HTERT RPE-1 (cell line): ENCODE measurements around the gene RGS12.

Experiments
- in situ Hi-C: fragments of 300-500 bp; cut with MboI; formaldehyde crosslinking; loops from 4 replicates; pipeline ENCODE4 v1.14.3; 2020; ENCODE audit warnings: low sequenced_read_pairs

RGS12 gene

GRCh38 chr4:3328814-3329663, 36.2 kb downstream of the RGS12 start:
- in situ Hi-C loops, result no loop called here

GRCh38 chr4:3329887-3330286, 37.1 kb downstream of the RGS12 start:
- in situ Hi-C loops, result no loop called here

GRCh38 chr4:3330707-3331106, 37.9 kb downstream of the RGS12 start:
- in situ Hi-C loops, result no loop called here

GRCh38 chr4:3331511-3332394, 38.9 kb downstream of the RGS12 start:
- in situ Hi-C loops, result no loop called here

- in situ Hi-C loops, result no loop called here
These were observed 39.7 kb downstream of the RGS12 start for GRCh38 chr4:3332498-3332897.

GRCh38 chr4:3334316-3334715, 41.5 kb downstream of the RGS12 start:
- in situ Hi-C loops, result no loop called here

GRCh38 chr4:3335385-3335784, 42.6 kb downstream of the RGS12 start:
- in situ Hi-C loops, result no loop called here

- in situ Hi-C loops, result no loop called here
These were observed 43.2 kb downstream of the RGS12 start for GRCh38 chr4:3335982-3336381.

GRCh38 chr4:3336382-3337356, 43.8 kb downstream of the RGS12 start:
- in situ Hi-C loops, result no loop called here

- in situ Hi-C loops, result no loop called here
These were observed 44.5 kb downstream of the RGS12 start for GRCh38 chr4:3337357-3337732.

- in situ Hi-C loops, result no loop called here
These were observed 45.0 kb downstream of the RGS12 start for GRCh38 chr4:3337811-3338210.

- in situ Hi-C loops, result no loop called here
These were observed 45.6 kb downstream of the RGS12 start for GRCh38 chr4:3338321-3338838.

- in situ Hi-C loops, result no loop called here
These were observed 46.2 kb downstream of the RGS12 start for GRCh38 chr4:3338976-3339531.

GRCh38 chr4:3339577-3339976, 46.8 kb downstream of the RGS12 start:
- in situ Hi-C loops, result no loop called here

- in situ Hi-C loops, result no loop called here
These were observed 47.3 kb downstream of the RGS12 start for GRCh38 chr4:3340038-3340699.

GRCh38 chr4:3340700-3341083, 47.9 kb downstream of the RGS12 start:
- in situ Hi-C loops, result no loop called here

- in situ Hi-C loops, result no loop called here
These were observed 48.9 kb downstream of the RGS12 start for GRCh38 chr4:3341760-3342159.

- in situ Hi-C loops, result no loop called here
These were observed 49.5 kb downstream of the RGS12 start for GRCh38 chr4:3342182-3342854.
